Mucosa of descending colon (tissue), 3 donors: ENCODE data around the gene GTF2B. TPM values are rescaled to one million over a fixed set of nuclear protein-coding genes. Genes with fewer than 3 reads are reported as not detected.
"Not testable (repeated sequence)": the region's sequence is repeated elsewhere in the genome, so short reads cannot be mapped to it uniquely, and the experiment has no call there.

Experiments
- ATAC-seq: fragments of 200-7000 bp; cut with Tn5 transposase; one replicate; pipeline ENCODE4 v1.9.1; 2020; ENCODE audit warnings: mild to moderate bottlenecking, moderate library complexity
- DNase-seq, 3 donors: peaks; one replicate each; pipeline ENCODE4 v3.0.0-alpha.2; 2020
- H3K36me3 ChIP-seq: fragments of 200-600 bp; one replicate; pipeline ENCODE4 v1.8.0; 2021; ENCODE audit warnings: low read depth, mild to moderate bottlenecking
- H3K4me1 ChIP-seq: fragments of 200-600 bp; one replicate; pipeline ENCODE4 v1.8.0; 2021; ENCODE audit warnings: low read depth, mild to moderate bottlenecking
- H3K4me3 ChIP-seq: fragments of 200-600 bp; one replicate; pipeline ENCODE4 v1.8.0; 2021; ENCODE audit warnings: mild to moderate bottlenecking
- H3K9me3 ChIP-seq: fragments of 200-600 bp; one replicate; pipeline ENCODE4 v1.8.0; 2021; ENCODE audit warnings: mild to moderate bottlenecking
- intact Hi-C, 2 donors: fragments of 100-400 bp; cut with DNase I in 1 of 2; cut with micrococcal nuclease in 1 of 2; formaldehyde crosslinking; loops; one replicate each; pipeline versions ENCODE4 v1.11.0 to v1.11.1; 2022; cut with DNase I, micrococcal nuclease
- long read RNA-seq, 2 donors: library from polyadenylated mRNA; unstranded; transcript quantifications; one replicate each; pipeline ENCODE4 v2.0.0, GENCODE V29; 2019 to 2021
- total RNA-seq, 3 donors: library from RNA; stranded (reverse); fragmentation: NEBNext Ultra II Directional in 2 of 3; extraction: Animal tissue kit (Norgen Biotek cat#: 25700) in 2 of 3; gene quantifications; one replicate each; pipeline versions ENCODE4 v1.2.1 to v1.2.4, GENCODE V29; 2021 to 2023
- TF ChIP-seq, protein P1 (sequence below): fragments of 200-600 bp; IDR thresholded peaks from one replicate; pipeline ENCODE4 v1.8.0; 2022; ENCODE audit warnings: antibody characterized with exemption, mild to moderate bottlenecking
- donor health status: DM: no; HTN: no; CAD: no; lungs with moderate emphysema.
- donor health status: DM: no; HTN: no; CAD: no.
- donor health status: DM: no; HTN: yes; CAD: no.

Gene GTF2B, protein sequence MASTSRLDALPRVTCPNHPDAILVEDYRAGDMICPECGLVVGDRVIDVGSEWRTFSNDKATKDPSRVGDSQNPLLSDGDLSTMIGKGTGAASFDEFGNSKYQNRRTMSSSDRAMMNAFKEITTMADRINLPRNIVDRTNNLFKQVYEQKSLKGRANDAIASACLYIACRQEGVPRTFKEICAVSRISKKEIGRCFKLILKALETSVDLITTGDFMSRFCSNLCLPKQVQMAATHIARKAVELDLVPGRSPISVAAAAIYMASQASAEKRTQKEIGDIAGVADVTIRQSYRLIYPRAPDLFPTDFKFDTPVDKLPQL
- 10 to 100 TPM; 25.0 to 27.8 (median 27.3) TPM for total RNA-seq
- long read RNA-seq, donor 1, transcript GTF2B-201 (7 exons, 1,351 nt), result major isoform, 34 of 38 reads
- long read RNA-seq, donor 1, partial matches to known transcripts, result 1 of 38 reads
- long read RNA-seq, donor 1, other reads (novel, unspliced or antisense), result 3 of 38 reads
- long read RNA-seq, donor 2, transcript GTF2B-201 (7 exons, 1,351 nt), result major isoform, 58 of 63 reads
- long read RNA-seq, donor 2, partial matches to known transcripts, result 1 of 63 reads
- long read RNA-seq, donor 2, other reads (novel, unspliced or antisense), result 4 of 63 reads

DNA sequence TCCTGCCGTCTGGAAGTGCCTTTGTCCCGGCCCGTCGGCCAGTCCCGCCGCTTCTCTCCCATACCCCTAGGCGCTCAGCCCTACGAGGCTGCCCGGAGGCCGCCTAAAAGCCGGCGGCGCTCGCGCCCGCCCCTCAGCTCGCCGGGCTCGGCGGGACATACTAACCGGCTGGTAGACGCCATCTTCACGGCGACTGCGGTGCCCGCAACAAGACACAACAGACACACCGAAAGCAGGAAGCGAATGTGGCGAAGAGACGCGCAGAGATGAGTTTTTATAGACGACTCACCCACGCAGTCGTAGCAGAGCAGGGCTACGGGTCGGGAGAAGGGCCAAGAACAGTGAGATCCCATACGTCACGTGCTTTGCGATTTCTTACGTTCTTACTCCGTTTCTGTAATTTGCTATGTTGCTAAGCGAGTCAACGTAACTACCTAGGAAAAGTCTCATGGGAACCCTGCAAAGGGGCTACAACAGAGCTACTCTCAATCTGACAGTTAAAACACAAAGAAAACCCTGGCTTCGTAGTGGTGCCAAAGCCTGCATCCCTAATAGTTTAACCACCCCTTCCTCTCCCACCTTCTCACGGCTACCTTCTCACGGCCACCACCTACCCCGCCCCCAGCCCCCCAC, at the start of gene GTF2B:
TSS of gene GTF2B (minus strand) at position 250 of the 633 bp plus-strand sequence. CDS start at position 182, 68 bp downstream.
- DNase-seq, result peak; percentile 93 to 97 (median 93)
- intact Hi-C loops, result no loop called here
- TF ChIP-seq, protein P1, sequence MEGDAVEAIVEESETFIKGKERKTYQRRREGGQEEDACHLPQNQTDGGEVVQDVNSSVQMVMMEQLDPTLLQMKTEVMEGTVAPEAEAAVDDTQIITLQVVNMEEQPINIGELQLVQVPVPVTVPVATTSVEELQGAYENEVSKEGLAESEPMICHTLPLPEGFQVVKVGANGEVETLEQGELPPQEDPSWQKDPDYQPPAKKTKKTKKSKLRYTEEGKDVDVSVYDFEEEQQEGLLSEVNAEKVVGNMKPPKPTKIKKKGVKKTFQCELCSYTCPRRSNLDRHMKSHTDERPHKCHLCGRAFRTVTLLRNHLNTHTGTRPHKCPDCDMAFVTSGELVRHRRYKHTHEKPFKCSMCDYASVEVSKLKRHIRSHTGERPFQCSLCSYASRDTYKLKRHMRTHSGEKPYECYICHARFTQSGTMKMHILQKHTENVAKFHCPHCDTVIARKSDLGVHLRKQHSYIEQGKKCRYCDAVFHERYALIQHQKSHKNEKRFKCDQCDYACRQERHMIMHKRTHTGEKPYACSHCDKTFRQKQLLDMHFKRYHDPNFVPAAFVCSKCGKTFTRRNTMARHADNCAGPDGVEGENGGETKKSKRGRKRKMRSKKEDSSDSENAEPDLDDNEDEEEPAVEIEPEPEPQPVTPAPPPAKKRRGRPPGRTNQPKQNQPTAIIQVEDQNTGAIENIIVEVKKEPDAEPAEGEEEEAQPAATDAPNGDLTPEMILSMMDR, result no peak
- no peaks in the 10 kb centered on the region for H3K36me3 ChIP-seq
- ATAC-seq, result peak; percentile 99
- peaks cover 9% of the 10 kb centered on the region for H3K4me1 ChIP-seq
- peak within 1 kb of the TSS; percentile 83 for H3K4me3 ChIP-seq
- no peaks in the 10 kb centered on the region for H3K9me3 ChIP-seq

DNA sequence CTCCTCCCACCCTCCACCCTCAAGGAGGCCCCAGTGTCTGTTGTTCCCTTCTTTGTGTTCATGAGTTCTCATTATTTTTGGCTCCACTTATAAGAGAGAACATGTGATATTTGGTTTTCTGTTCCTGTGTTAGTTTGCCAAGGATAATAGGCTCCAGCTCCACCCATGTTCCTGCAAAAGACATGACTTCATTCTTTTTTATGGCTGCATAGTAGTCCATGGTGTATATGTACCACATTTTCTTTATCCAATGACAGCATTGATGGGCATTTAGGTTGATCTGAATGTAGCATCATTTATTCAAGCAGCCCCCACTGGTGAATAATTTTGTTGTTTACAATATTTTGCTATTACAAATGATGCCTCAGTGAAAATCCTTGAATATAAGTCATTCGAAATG, 47.2 kb upstream of the GTF2B start:
- H3K9me3 ChIP-seq, H3K36me3 ChIP-seq, H3K4me1 ChIP-seq, intact Hi-C loops, DNase-seq, ATAC-seq, H3K4me3 ChIP-seq: not testable (repeated sequence)

DNA sequence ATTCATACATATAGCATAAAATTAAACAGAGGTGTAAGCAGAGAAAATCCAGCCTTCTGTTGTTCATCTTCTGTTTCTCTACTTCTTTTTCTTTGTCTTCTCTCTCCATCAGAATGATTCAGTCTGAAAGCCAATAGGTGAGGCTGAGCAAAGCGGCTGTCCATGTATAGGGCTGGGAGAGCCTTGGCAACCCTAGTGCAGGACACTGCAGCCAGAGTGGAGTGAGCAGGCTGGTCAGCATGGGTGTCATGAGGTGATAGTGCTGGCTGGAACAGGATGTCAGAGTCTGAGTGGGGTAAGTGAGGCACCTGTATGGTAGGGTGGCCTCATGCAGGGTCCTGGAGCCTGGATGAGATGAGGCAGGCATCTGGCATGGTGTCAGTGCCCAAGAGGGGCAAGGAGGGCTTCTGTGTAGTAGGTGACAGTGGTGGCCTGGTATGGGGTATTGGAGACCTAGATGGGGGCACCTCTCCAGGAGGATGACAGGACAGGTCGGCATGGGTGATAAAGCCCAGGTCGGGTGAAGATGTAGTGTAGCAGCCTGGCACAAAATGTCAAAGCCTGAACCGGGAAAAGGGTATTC, 45.5 kb upstream of the GTF2B start:
- intact Hi-C loops, result no loop called here
- H3K36me3 ChIP-seq, result no peaks in the 10 kb centered on the region
- no peaks in the 10 kb centered on the region for H3K4me1 ChIP-seq
- H3K9me3 ChIP-seq, result no peaks in the 10 kb centered on the region
- ATAC-seq, result peak; percentile 13
- DNase-seq, result no peak
- no peak overlapping the region for H3K4me3 ChIP-seq
- TF ChIP-seq, protein P1, result no peak

DNA sequence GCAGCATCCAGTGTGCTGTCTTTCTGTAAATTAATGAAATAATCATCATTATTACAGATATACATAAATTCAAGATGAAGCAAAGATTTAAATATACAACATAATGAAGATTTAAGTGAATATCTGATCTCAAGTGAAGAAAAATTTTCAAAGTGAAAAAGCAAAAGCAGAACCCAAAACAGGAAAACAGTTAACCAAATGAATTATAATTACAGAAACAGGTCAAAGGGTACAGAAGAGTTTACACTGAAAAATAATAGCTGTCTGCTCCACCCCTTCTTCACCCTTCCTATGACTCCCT, 44.8 kb upstream of the GTF2B start:
- intact Hi-C loops, result no loop called here
- TF ChIP-seq, protein P1, result no peak
- DNase-seq, result no peak

DNA sequence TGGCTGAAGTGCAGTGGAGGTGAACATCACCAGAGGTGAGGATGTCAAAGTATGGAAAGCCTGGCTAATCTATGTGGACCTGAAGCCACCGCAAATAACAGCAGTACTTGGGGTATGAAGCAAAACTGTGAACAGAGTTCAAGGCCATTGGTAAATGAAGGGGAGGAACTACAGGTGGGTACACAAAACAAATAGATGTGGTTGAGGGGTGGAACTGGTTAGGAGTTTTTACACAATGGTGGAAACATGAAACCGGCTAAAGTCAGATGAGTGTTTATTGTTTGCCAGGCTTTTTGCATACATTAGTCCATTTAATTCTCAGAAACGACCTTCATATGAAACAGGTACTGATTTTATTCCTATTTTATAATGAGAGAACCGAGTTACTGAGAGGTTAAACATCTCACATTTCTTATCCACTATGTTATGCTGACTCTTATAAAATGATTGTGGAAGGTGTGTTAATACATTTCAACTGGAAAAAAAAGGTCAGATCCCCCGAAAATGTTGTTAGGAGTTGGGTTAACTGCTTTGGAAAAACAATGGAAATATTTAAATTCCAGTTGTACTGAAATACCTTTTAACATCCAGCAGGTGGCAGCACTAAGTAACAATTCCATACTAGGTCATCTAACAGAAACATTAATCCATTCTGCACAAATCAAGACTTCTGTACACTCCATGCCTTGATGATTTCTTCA, 44.3 kb upstream of the GTF2B start:
- DNase-seq (no peak), ATAC-seq (peak; percentile 62)
- Histone ChIP-seq H3K4me3 (no peak overlapping the region), H3K4me1 (no peaks in the 10 kb centered on the region), H3K36me3 (no peaks in the 10 kb centered on the region), H3K9me3 (no peaks in the 10 kb centered on the region)
- intact Hi-C loops, result no loop called here
- TF ChIP-seq, protein P1, result peak; percentile 47

More for the DNA sequence above, 44.8 kb upstream of the GTF2B start:
- no peak for ATAC-seq
- Histone ChIP-seq H3K4me1 (no peaks in the 10 kb centered on the region), H3K9me3 (no peaks in the 10 kb centered on the region), H3K36me3 (no peaks in the 10 kb centered on the region), H3K4me3 (no peak overlapping the region)

DNA sequence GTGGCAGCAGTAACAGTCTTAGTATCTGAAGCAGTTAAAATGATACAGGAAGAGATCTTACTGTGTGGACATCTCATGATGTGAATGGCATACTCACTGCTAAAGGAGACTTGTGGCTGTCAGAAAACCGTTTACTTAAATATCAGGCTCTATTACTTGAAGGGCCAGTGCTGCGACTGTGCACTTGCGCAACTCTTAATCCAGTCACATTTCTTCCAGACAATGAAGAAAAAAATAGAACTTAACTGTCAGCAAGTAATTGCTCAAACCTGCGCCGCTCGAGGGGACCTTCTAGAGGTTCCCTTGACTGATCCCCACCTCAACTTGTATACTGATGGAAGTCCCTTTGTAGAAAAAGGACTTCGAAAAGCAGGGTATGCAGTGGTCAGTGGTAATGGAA, 38.8 kb upstream of the GTF2B start:
- H3K36me3 ChIP-seq, DNase-seq, H3K9me3 ChIP-seq, ATAC-seq, intact Hi-C loops, H3K4me3 ChIP-seq, H3K4me1 ChIP-seq: not testable (repeated sequence)
